Caco-2 (cell line): ENCODE results near the gene SV2C. TPM values are rescaled to one million over a fixed set of nuclear protein-coding genes. Genes with fewer than 3 reads are reported as not detected.
A peak's percentile ranks its signal among the peaks of the same experiment; 100 is the strongest.

ENCODE experiments used
- BruUV-seq: library from RNA; stranded (reverse); fragments of 400-500 nt; replicated peaks from 2 replicates; lab custom pipeline; 2021; lab: Mats Ljungman, UMichigan
- CTCF ChIA-PET: fragments of 300-600 bp; sonication (Branson Sonifier 250); formaldehyde crosslinking; loops from one replicate; lab custom pipeline; 2022; ENCODE audit warnings: antibody characterized with exemption; lab: Charles Lee
- POLR2A ChIA-PET: fragments of 300-600 bp; sonication (Branson Sonifier 250); formaldehyde crosslinking; loops from one replicate; lab custom pipeline; 2022; ENCODE audit warnings: antibody characterized with exemption; lab: Charles Lee
- DNase-seq, 2 experiments: peaks; one replicate each; pipeline versions ENCODE4 v3.0.0 to v3.0.0-alpha.2; 2020 to 2022
- H3K27me3 ChIP-seq: replicated peaks from 2 replicates; pipeline ENCODE4 v1.6.0; 2011; ENCODE audit warnings: low read length; ENCODE audit not compliant: control insufficient read depth, insufficient read depth
- H3K36me3 ChIP-seq: 2 replicates; pipeline ENCODE4 v1.5.1; 2011; ENCODE audit warnings: low read length; ENCODE audit not compliant: control insufficient read depth, insufficient read depth
- H3K4me1 ChIP-seq: fragments of 250-450 bp; sonication (Bioruptor Pico); 2 replicates; pipeline ENCODE4 v1.5.1; 2020; ENCODE audit warnings: mild to moderate bottlenecking
- H3K4me3 ChIP-seq: 2 replicates; pipeline ENCODE4 v1.5.1; 2011; ENCODE audit warnings: low read depth, mild to moderate bottlenecking, control low read depth, low read length
- H3K9me3 ChIP-seq: fragments of 250-450 bp; sonication (Bioruptor Pico); 2 replicates; pipeline ENCODE4 v1.5.1; 2020; ENCODE audit warnings: mild to moderate bottlenecking, moderate library complexity
- H3K27ac Mint-ChIP-seq: one replicate; pipeline ENCODE4 v1.8.0; 2022; ENCODE audit warnings: mixed read lengths; ENCODE audit not compliant: unreplicated experiment
- H3K27me3 Mint-ChIP-seq: one replicate; pipeline ENCODE4 v1.8.0; 2022; ENCODE audit warnings: mixed read lengths; ENCODE audit not compliant: insufficient read depth, unreplicated experiment
- H3K36me3 Mint-ChIP-seq: one replicate; pipeline ENCODE4 v1.8.0; 2022; ENCODE audit warnings: mild to moderate bottlenecking, mixed read lengths; ENCODE audit not compliant: insufficient read depth, unreplicated experiment
- H3K4me1 Mint-ChIP-seq: one replicate; pipeline ENCODE4 v1.8.0; 2022; ENCODE audit warnings: low read depth, mixed read lengths; ENCODE audit not compliant: unreplicated experiment
- H3K4me3 Mint-ChIP-seq: one replicate; pipeline ENCODE4 v1.8.0; 2022; ENCODE audit warnings: mild to moderate bottlenecking, moderate library complexity, mixed read lengths; ENCODE audit not compliant: unreplicated experiment
- H3K9me3 Mint-ChIP-seq: one replicate; pipeline ENCODE4 v1.8.0; 2022; ENCODE audit warnings: mixed read lengths; ENCODE audit not compliant: unreplicated experiment
- intact Hi-C: fragments of 100-400 bp; cut with micrococcal nuclease; formaldehyde crosslinking; loops from one replicate; pipeline ENCODE4 v1.10.0; 2022; ENCODE audit not compliant: unreplicated experiment
- total RNA-seq: library from RNA; stranded (reverse); gene quantifications from 2 replicates; pipeline ENCODE4 v1.2.3, GENCODE V29; 2022
- TF ChIP-seq, protein P1 (sequence below), 2 experiments: fragments of 200-600 bp in 1 of 2; IDR thresholded peaks; 1 replicate in 1 of 2; 2 replicates in 1 of 2; pipeline versions ENCODE4 v1.5.1 to v1.8.0; 2011 to 2022; ENCODE audit warnings: antibody characterized with exemption in 1 of 2, control low read depth in 1 of 2, inconsistent platforms in 1 of 2, low read depth in 1 of 2, low read length in 1 of 2, mild to moderate bottlenecking in 1 of 2, moderate library complexity in 1 of 2; ENCODE audit not compliant: insufficient read depth in 1 of 2, severe bottlenecking in 1 of 2, unreplicated experiment in 1 of 2

Gene SV2C
- total RNA-seq, 1 experiment from 2014 or later, result not detected

DNA sequence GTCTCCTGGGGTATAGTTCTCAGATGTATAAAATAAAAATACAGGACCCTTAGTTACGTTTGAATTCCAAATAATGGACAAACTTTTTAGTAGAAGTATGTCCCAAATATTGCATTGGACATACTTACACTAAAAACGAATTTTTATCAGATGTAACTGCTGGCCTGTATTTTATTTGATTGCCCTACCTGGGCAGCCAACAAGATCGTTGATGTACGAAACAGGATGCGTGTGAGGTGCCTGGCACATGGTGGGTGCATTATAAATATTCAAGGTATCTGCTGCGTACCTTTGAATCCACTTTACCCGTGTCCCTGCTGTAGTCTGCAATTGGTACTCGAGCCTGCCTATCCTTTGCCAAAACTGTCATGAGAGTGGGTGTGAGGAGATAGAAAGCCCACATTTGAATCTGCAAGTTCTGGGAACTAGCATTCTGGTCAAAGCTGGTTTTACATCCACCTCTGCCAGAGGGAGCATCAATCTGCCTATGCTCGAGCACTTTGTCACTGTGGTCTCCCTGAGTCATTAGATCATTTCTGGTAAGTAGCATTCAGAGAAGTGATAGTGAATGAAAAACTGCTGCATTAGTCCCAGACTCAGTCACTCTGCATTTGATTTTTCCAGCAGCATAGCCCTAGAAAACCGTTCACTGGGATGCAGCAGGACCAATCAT lies 186.2 kb downstream of the SV2C start:
- Mint-ChIP-seq H3K27me3 (no peaks in the 10 kb centered on the region), H3K4me3 (no peak overlapping the region), H3K4me1 (peaks cover 10% of the 10 kb centered on the region), H3K27ac (no peak overlapping the region), H3K36me3 (peaks cover 6% of the 10 kb centered on the region), H3K9me3 (peaks cover under 1% of the 10 kb centered on the region)
- Histone ChIP-seq H3K9me3 (no peaks in the 10 kb centered on the region; the same call in 1 of the 2 replicates), H3K4me3 (no peak overlapping the region), H3K4me1 (peaks cover 16% of the 10 kb centered on the region; the same call in 1 of the 2 replicates), H3K27me3 (no peaks in the 10 kb centered on the region), H3K36me3 (no peaks in the 10 kb centered on the region)
- TF ChIP-seq, protein P1, sequence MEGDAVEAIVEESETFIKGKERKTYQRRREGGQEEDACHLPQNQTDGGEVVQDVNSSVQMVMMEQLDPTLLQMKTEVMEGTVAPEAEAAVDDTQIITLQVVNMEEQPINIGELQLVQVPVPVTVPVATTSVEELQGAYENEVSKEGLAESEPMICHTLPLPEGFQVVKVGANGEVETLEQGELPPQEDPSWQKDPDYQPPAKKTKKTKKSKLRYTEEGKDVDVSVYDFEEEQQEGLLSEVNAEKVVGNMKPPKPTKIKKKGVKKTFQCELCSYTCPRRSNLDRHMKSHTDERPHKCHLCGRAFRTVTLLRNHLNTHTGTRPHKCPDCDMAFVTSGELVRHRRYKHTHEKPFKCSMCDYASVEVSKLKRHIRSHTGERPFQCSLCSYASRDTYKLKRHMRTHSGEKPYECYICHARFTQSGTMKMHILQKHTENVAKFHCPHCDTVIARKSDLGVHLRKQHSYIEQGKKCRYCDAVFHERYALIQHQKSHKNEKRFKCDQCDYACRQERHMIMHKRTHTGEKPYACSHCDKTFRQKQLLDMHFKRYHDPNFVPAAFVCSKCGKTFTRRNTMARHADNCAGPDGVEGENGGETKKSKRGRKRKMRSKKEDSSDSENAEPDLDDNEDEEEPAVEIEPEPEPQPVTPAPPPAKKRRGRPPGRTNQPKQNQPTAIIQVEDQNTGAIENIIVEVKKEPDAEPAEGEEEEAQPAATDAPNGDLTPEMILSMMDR (IDR thresholded peaks at IDR 0.05; ENCODE audit: insufficient read depth in 1 of 2, low read depth in 1 of 2, low read length in 1 of 2, severe bottlenecking in 1 of 2, unreplicated experiment in 1 of 2), result no peak
- no peak for DNase-seq
- CTCF ChIA-PET, result interaction anchor here (0.6 kb wide), 1 partner anchor 955 kb away, joined by 8 read pairs; no protein-coding TSS in a partner anchor
- POLR2A ChIA-PET, result no interaction called here
- intact Hi-C loops, result no loop called here
- no TSS peak for BruUV-seq

GRCh38 chr5:76269932-76270610 lies 186.9 kb downstream of the SV2C start:
- Mint-ChIP-seq H3K27me3 (no peaks in the 10 kb centered on the region), H3K36me3 (peaks cover 6% of the 10 kb centered on the region), H3K4me3 (no peak overlapping the region), H3K27ac (no peak overlapping the region), H3K4me1 (peaks cover 10% of the 10 kb centered on the region), H3K9me3 (no peaks in the 10 kb centered on the region)
- peaks cover 14% of the 10 kb centered on the region; the same call in 1 of the 2 replicates for H3K4me1 ChIP-seq
- H3K9me3 ChIP-seq, result no peaks in the 10 kb centered on the region; the same call in 1 of the 2 replicates
- intact Hi-C loops, result no loop called here
- BruUV-seq, result no TSS peak
- CTCF ChIA-PET, result interaction anchor here (0.6 kb wide), 2 partner anchors 12 to 956 kb away, joined by 3 to 8 read pairs; no protein-coding TSS in a partner anchor
- TF ChIP-seq, protein P1 (IDR thresholded peaks at IDR 0.05; ENCODE audit: insufficient read depth in 1 of 2, low read depth in 1 of 2, low read length in 1 of 2, severe bottlenecking in 1 of 2, unreplicated experiment in 1 of 2), result no peak
- no peaks in the 10 kb centered on the region for H3K27me3 ChIP-seq
- DNase-seq, result no peak
- no peak overlapping the region for H3K4me3 ChIP-seq
- H3K36me3 ChIP-seq, result no peaks in the 10 kb centered on the region
- POLR2A ChIA-PET, result no interaction called here

DNA sequence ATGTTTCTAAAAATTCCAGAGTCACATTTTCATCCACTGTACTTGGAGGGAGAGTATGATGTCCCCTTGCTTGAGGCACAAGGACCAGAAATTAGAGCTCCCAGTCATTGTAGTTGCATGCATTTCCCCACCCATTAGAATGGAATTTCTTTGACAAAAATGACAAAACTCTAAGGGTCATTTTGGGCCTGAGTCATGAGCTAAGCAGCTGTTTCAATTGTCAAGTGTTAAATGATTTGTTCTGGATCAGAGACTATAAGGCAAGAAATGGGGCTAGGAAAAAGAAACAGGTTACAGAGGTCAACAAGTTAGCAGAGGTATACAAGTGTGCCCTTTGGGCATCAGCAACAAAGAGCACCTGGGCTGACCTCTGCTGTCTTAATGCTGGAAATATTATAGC lies 188.7 kb downstream of the SV2C start:
- no peaks in the 10 kb centered on the region for H3K9me3 ChIP-seq
- no TSS peak for BruUV-seq
- H3K27me3 ChIP-seq, result no peaks in the 10 kb centered on the region
- no peaks in the 10 kb centered on the region for H3K27me3 Mint-ChIP-seq
- ChIA-PET CTCF (interaction anchor here (1.0 kb wide), 1 partner anchor 130 kb away, joined by 6 read pairs; no protein-coding TSS in a partner anchor), POLR2A (no interaction called here)
- no peak overlapping the region for H3K4me3 Mint-ChIP-seq
- intact Hi-C loops, result no loop called here
- peaks cover 10% of the 10 kb centered on the region for H3K4me1 Mint-ChIP-seq
- H3K27ac Mint-ChIP-seq, result no peak overlapping the region
- TF ChIP-seq, protein P1 (IDR thresholded peaks at IDR 0.05; ENCODE audit: insufficient read depth in 1 of 2, low read depth in 1 of 2, low read length in 1 of 2, severe bottlenecking in 1 of 2, unreplicated experiment in 1 of 2), result no peak
- H3K9me3 Mint-ChIP-seq, result no peaks in the 10 kb centered on the region
- H3K4me3 ChIP-seq, result no peak overlapping the region
- peaks cover 6% of the 10 kb centered on the region for H3K36me3 Mint-ChIP-seq
- peaks cover 14% of the 10 kb centered on the region; the same call in 1 of the 2 replicates for H3K4me1 ChIP-seq
- peak in 1 of 2 experiments; percentile 15 for DNase-seq
- H3K36me3 ChIP-seq, result no peaks in the 10 kb centered on the region
